PC-3 (cell line): ENCODE data around the gene SLC5A3.

ENCODE experiments used
- CTCF ChIP-seq: fragments of 300-600 bp; sonication (generic); conservative IDR thresholded peaks from 2 replicates; pipeline ENCODE4 v1.5.1; 2017; ENCODE audit warnings: antibody characterized with exemption, low read depth, mild to moderate bottlenecking, low read length
- EZH2 ChIP-seq: fragments of 300-600 bp; sonication (generic); IDR thresholded peaks from one replicate; pipeline ENCODE4 v1.6.1; 2017; ENCODE audit warnings: antibody characterized with exemption, mild to moderate bottlenecking, low read length; ENCODE audit not compliant: unreplicated experiment
- EZH2phosphoT487 ChIP-seq: fragments of 300-600 bp; sonication (generic); IDR thresholded peaks from 2 replicates; pipeline ENCODE4 v1.6.1; 2018; ENCODE audit warnings: mild to moderate bottlenecking, antibody characterized with exemption, low read length, borderline replicate concordance

- TF ChIP-seq CTCF (no peak), EZH2 (no peak), EZH2phosphoT487 (no peak)
These were observed 43.2 kb downstream of the SLC5A3 start for GRCh38 chr21:34116569-34116968.
